ENCODE data around the gene TMCC2. TPM values are rescaled to one million over a fixed set of nuclear protein-coding genes. Genes with fewer than 3 reads are reported as not detected.

The TMCC2 gene
- total and polyA plus RNA-seq, 2 donors (not counting 1 experiment from before 2014, with no cell fraction given) = 2.0 to 4.0 TPM

GRCh38 chr1:205259324-205259832 is 31.6 kb downstream of the TMCC2 start:
- ChIA-PET POLR2A (no interaction called here), CTCF (interaction anchor here (0.6 to 7.8 kb wide), 9 partner anchors 14 to 283 kb away, joined by 3 to 135 read pairs (median 4); partner anchors contain the start of gene TMCC2)
- Mint-ChIP-seq H3K27me3 (peaks cover 5% of the 10 kb centered on the region), H3K4me3 (no peak overlapping the region), H3K9me3 (ENCODE audit: insufficient read depth) (no peaks in the 10 kb centered on the region), H3K4me1 (peaks cover 2% of the 10 kb centered on the region), H3K27ac (no peak overlapping the region)
- Histone ChIP-seq H3K36me3 (replicated peaks in 1 of 2; ENCODE audit: control extremely low read depth in 1 of 2, control insufficient read depth in 1 of 2, extremely low read depth in 1 of 2, insufficient read depth in 2 of 2, low read length in 1 of 2) (no peaks in the 10 kb centered on the region), H3K9me3 (ENCODE audit: control extremely low read depth in 1 of 3, control insufficient read depth in 2 of 3, insufficient read depth in 1 of 3, low read length in 2 of 3) (peaks cover 0 to 3% (median 0%) of the 10 kb centered on the region in 3 donors), H3K27me3 (replicated peaks in 1 of 4; ENCODE audit: control extremely low read depth in 1 of 4, control insufficient read depth in 3 of 4, insufficient read depth in 4 of 4, low read length in 3 of 4) (peaks cover 0 to 18% (median 5%) of the 10 kb centered on the region in 4 experiments), H4K20me1 (ENCODE audit: control insufficient read depth, insufficient read depth, low read length, poor library complexity, severe bottlenecking) (no peaks in the 10 kb centered on the region), H3K79me2 (ENCODE audit: control insufficient read depth, insufficient read depth, low read length) (no peaks in the 10 kb centered on the region), H3K27ac (ENCODE audit: low read length in 2 of 2) (no peak overlapping the region), H3K9ac (ENCODE audit: low read length) (no peak overlapping the region), H3K4me3 (ENCODE audit: control extremely low read depth in 1 of 5, extremely low read depth in 1 of 5, insufficient read depth in 1 of 5, low read depth in 2 of 5, low read length in 4 of 5) (no peak overlapping the region), H3K4me1 (ENCODE audit: control insufficient read depth in 2 of 2, insufficient read depth in 2 of 2, low read length in 2 of 2) (peaks cover 0 to 4% of the 10 kb centered on the region in 2 donors), H2AFZ (ENCODE audit: insufficient read depth, low read depth, low read length, poor library complexity, severe bottlenecking) (no peak overlapping the region), H3K4me2 (replicated peaks; ENCODE audit: low read depth, low read length, poor library complexity, severe bottlenecking) (no peak overlapping the region)
- DNase-seq (no peak), ATAC-seq (ENCODE audit: low read depth) (no peak)
- no peak for TF ChIP-seq CTCF (IDR thresholded peaks at IDR 0.05)
- TF ChIP-seq EZH2 (IDR thresholded peaks at IDR 0.05; ENCODE audit: borderline replicate concordance, insufficient read depth, low read depth, low read length, poor library complexity, severe bottlenecking) = no peak
- 87% methylated on average over 8 of the region's 10 CpGs for WGBS (ENCODE audit: insufficient coverage)
- intact Hi-C loops (cut with micrococcal nuclease) = loop anchor here (5.0 kb wide), 1 partner anchor 137 kb away; the partner anchor contains the start of gene RBBP5

- POLR2A ChIA-PET = no interaction called here
These were observed 32.3 kb downstream of the TMCC2 start for GRCh38 chr1:205259998-205260397.

More at GRCh38 chr1:205259998-205260397, 32.3 kb downstream of the TMCC2 start:
- Histone ChIP-seq H3K27me3 (replicated peaks in 1 of 4; ENCODE audit: control extremely low read depth in 1 of 4, control insufficient read depth in 3 of 4, insufficient read depth in 4 of 4, low read length in 3 of 4) (peaks cover 0 to 18% (median 5%) of the 10 kb centered on the region in 4 experiments), H3K27ac (ENCODE audit: low read length in 2 of 2) (no peak overlapping the region), H4K20me1 (ENCODE audit: control insufficient read depth, insufficient read depth, low read length, poor library complexity, severe bottlenecking) (no peaks in the 10 kb centered on the region), H3K9me3 (ENCODE audit: control extremely low read depth in 1 of 3, control insufficient read depth in 2 of 3, insufficient read depth in 1 of 3, low read length in 2 of 3) (peaks cover 0 to 3% (median 0%) of the 10 kb centered on the region in 3 donors), H3K9ac (ENCODE audit: low read length) (no peak overlapping the region), H3K79me2 (ENCODE audit: control insufficient read depth, insufficient read depth, low read length) (no peaks in the 10 kb centered on the region), H2AFZ (ENCODE audit: insufficient read depth, low read depth, low read length, poor library complexity, severe bottlenecking) (no peak overlapping the region), H3K4me2 (replicated peaks; ENCODE audit: low read depth, low read length, poor library complexity, severe bottlenecking) (no peak overlapping the region), H3K4me1 (ENCODE audit: control insufficient read depth in 2 of 2, insufficient read depth in 2 of 2, low read length in 2 of 2) (peaks cover 0 to 4% of the 10 kb centered on the region in 2 donors), H3K36me3 (replicated peaks in 1 of 2; ENCODE audit: control extremely low read depth in 1 of 2, control insufficient read depth in 1 of 2, extremely low read depth in 1 of 2, insufficient read depth in 2 of 2, low read length in 1 of 2) (no peaks in the 10 kb centered on the region), H3K4me3 (ENCODE audit: control extremely low read depth in 1 of 5, extremely low read depth in 1 of 5, insufficient read depth in 1 of 5, low read depth in 2 of 5, low read length in 4 of 5) (no peak overlapping the region)
- CTCF ChIA-PET = interaction anchor here (0.6 to 7.8 kb wide), 7 partner anchors 13 to 427 kb away, joined by 3 to 135 read pairs (median 4); partner anchors contain the start of gene TMCC2
- Mint-ChIP-seq H3K4me1 (peaks cover 2% of the 10 kb centered on the region), H3K9me3 (ENCODE audit: insufficient read depth) (no peaks in the 10 kb centered on the region), H3K27me3 (peaks cover 5% of the 10 kb centered on the region), H3K4me3 (no peak overlapping the region), H3K27ac (no peak overlapping the region)
- intact Hi-C loops (cut with micrococcal nuclease) = loop anchor here (5.0 kb wide), 1 partner anchor 138 kb away; the partner anchor contains the start of gene RBBP5
- TF ChIP-seq CTCF (IDR thresholded peaks at IDR 0.05) (no peak), EZH2 (IDR thresholded peaks at IDR 0.05; ENCODE audit: borderline replicate concordance, insufficient read depth, low read depth, low read length, poor library complexity, severe bottlenecking) (no peak)
- WGBS (ENCODE audit: insufficient coverage) = 83% methylated on average over 1 of the region's 1 CpG
- ATAC-seq (ENCODE audit: low read depth) = no peak
- DNase-seq = no peak
